Central memory CD4-positive, alpha-beta T cell (primary cell): ENCODE measurements around the gene BCL2L14.

Source experiments
- DNase-seq: peaks from one replicate; pipeline ENCODE4 v3.0.0; 2022
- total RNA-seq, 3 experiments: gene quantifications; one replicate each; lab custom pipeline; 2026; lab: John Stamatoyannopoulos, UW

Gene BCL2L14, protein sequence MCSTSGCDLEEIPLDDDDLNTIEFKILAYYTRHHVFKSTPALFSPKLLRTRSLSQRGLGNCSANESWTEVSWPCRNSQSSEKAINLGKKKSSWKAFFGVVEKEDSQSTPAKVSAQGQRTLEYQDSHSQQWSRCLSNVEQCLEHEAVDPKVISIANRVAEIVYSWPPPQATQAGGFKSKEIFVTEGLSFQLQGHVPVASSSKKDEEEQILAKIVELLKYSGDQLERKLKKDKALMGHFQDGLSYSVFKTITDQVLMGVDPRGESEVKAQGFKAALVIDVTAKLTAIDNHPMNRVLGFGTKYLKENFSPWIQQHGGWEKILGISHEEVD
- total RNA-seq = 0.11 to 3.3 (median 1.2) reads per million in 3 experiments

GRCh38 chr12:12070674-12071656 is at the start of gene BCL2L14:
Gene BCL2L14 (plus strand): TSS chr12:12070939. CDS start chr12:12079306, 8,367 bp downstream.
- DNase-seq = peak; percentile 18

GRCh38 chr12:12022306-12022936 is 48.3 kb upstream of the BCL2L14 start:
- DNase-seq = no peak

DNA sequence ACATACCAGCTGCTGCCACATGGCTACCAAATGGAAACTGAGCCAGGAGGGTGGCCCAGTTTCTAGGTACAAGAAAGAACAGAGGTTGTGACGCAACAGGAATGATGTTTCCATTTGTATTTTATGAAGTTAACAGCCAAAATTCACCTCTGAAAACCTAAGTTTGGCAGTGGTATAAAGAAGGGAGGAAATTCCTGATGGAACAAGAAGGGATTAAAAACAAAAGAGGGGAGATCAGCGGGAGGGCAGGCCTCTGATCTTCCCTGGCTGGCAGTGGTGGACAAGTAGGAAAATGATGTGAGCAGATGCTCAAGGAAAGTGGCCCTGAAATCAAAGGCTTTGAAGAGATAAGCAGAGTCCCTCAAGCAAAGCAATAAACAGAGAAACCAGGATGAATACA is 47.3 kb upstream of the BCL2L14 start:
- no peak for DNase-seq

DNA sequence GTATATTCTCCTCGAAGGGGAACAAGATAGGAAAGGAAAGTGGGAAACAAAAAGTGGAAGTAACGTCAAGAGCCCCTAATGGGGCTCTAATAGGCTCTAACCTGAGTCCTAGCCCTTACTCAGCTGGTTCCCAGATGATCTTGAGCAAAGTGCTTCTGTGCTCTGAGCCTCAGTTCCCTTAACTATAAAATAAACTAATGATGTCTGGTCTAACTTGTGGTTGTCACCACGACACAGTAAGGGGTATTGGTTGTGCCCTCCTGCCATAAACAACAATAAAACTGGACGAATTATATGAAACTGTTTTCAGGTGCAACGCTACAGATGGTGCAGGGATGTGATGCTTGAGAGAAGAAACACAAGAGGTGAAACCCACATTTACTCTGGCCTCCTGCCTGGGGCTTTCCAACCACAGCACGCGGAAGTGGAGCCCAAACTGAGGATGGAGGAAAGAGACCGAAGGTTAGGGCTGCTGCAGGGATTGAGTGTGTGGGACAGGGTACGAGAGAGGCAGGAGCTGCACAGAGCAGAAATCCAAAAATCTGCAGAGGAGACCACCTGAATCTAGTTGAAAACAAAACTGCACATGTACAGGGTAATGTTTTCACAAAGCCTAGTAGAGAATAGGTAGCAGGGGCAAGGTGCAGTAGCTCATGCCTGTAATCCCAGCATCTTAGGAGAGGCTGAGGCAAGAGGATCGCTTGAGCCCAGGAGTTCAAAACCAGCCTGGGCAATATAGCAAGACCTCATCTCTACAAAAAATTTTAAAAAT is 45.6 kb upstream of the BCL2L14 start:
- DNase-seq = peak; percentile 61

DNA sequence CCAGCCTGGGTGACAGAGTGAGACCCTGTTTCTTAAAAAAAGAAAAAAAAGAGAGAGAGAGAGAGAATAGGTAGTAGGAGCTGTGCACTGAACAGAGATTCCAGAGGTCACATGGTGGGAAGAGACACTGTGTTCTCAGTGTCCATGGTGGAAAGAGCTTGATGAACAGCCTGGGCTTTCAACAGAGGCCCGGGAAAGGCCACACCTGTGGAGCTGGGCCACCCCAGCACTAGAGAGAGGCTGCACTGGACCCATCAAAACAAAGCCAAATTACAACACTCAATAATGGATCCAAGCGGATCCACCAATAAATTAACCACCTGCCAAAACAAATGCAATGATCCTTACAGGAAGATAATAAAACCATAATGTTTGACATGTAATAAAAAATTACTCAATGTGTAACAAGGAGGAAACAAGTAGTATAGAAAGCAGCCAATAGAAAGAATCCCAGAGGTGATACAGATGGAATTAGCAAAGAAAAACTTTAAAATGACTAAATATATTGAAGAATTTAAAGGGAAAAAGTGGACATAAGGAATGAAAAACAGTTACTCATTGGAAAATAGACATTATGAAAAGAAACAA is 44.8 kb upstream of the BCL2L14 start:
- DNase-seq = no peak

- no peak for DNase-seq
These were observed 41.9 kb upstream of the BCL2L14 start for GRCh38 chr12:12028668-12029402.

- no peak for DNase-seq
These were observed 41.1 kb upstream of the BCL2L14 start for GRCh38 chr12:12029653-12030052.

- no peak for DNase-seq
These were observed 38.4 kb upstream of the BCL2L14 start for GRCh38 chr12:12032260-12032791.

DNA sequence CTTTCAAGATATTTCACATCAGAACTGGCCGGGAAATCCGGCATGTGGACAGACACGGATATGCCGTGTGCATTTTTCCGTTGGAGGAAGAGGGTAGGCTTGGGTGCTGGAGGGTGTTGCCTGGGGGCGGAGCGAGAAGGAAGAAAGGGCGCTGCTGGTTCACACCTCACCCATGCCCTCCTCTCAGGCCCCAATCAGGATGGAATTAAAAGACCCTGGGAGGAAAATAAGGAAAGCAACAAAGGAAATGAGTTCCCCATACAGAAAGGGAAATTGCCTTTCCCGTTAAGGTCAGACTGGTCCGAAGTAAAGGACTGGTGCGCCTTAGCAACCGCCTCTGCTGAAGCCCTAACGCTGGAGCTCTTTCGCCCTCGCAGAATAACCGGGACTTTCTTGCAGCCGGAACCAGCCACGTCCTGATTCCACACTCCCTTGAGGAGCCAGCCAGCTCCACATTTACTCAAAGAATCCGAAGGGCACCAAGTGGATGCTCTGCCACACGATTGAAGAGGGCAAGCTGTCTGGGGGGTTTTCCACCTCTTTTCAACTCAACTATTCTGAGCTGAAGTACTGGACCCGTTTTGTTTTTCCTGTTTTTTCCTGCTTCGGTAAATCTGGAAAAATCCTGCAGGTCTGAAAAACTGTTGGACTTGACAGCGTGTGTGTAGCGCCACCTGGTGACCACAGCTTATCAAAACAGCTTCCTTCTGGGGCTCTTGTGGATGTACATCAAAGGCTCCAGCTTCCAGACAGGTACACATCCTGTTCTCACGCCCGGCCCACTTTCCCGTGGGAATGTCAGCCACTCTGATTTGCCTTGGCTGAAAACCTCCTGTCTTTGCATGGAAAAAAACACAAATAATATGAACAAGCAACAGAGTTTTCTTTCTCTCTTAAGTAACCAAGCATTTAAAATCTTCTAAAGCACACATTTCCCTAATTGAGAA is 37.6 kb upstream of the BCL2L14 start:
- DNase-seq = peak; percentile 52

- DNase-seq = no peak
These were observed 36.9 kb upstream of the BCL2L14 start for GRCh38 chr12:12033824-12034223.

DNA sequence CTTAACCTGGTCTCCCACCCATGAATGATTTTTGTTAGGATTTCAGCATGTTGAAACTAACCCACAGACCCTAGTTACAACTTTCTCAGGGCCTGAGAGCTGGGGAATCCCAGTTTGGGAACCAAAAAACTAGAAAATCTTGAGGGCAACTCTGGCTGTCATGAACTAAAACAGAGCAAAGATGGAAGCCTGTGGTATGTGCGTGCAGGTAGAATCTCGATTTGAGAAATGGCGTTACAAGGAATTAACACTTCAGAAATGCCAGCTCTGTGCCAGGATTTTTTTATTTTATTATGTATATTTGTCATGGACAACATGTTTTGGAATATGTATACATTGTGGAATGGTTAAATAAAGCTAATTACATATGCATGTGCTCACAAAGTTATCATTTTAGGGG is 36.4 kb upstream of the BCL2L14 start:
- no peak for DNase-seq

DNA sequence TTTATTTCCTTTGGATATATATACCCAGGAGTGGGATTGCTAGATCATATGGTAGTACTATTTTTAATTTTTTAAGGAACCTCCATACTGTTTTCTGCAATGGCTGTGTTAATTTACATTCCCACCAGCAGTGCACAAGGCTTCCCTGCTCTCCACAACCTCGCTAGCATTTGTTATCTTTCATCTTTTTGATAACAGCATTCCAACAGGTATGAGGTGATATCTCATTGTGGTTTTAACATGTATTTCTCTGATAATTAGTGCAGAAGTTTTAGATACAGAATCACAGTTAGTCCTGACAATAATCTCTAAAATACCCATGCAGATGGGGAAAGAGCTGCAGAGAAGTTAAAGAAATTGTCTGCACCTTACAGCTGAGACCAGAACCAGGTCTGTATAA is 35.5 kb upstream of the BCL2L14 start:
- no peak for DNase-seq

DNA sequence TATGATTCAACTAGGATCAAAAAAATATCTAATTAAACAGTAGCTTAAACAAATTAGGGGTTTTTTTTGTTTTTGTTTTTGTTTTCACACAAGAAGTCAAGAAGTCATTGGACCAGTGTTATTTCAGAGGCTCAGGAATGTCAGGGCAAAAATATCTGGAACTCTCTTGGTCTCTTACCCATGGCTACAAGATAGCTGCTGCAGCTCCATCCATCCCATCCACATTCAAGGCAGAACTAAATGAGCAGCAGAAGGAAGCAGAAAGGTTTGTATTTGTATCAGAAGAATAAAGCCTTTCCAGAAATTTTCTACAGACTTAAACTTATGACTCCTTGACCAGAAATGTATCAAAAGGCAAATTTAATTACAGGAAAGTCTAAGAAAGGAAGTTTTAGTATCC is 33.8 kb upstream of the BCL2L14 start:
- no peak for DNase-seq

DNA sequence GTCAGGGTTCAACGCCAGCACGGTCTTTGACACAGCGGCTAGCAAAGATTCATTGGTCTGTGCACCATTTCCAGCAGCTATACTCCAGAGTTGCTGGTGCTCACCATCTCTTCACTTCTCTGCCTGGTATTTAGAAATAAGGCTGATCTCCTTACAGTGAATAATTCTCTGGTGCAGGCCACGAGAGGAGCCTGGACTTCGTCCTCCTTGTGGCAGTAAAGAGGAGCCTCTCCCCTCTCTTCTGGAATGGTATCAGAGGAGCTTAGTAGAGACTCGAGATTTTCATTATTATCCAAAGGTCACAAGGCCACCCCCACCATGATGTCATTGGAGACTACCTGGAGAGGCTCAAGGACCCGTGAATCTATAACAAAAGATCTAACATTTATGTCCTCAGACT is 30.8 kb upstream of the BCL2L14 start:
- DNase-seq = no peak

DNA sequence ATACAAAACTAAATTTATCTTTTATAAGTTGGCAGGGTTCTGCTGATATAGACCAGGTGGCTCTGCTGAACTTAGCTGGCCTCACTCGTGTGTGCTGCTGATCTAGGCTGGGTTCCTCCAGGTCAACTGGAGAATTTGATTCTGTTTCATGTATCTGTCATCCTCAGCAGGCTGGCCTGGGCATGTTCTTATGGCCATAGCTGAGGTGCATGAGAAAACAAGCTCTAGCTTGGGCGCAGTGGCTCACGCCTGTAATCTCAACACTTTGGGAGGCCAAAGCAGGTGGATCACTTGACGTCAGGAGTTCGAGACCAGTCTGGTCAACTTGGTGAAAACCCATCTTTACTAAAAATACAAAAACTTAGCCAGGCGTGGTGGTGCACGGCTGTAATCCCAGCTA is 24.3 kb upstream of the BCL2L14 start:
- DNase-seq = no peak

DNA sequence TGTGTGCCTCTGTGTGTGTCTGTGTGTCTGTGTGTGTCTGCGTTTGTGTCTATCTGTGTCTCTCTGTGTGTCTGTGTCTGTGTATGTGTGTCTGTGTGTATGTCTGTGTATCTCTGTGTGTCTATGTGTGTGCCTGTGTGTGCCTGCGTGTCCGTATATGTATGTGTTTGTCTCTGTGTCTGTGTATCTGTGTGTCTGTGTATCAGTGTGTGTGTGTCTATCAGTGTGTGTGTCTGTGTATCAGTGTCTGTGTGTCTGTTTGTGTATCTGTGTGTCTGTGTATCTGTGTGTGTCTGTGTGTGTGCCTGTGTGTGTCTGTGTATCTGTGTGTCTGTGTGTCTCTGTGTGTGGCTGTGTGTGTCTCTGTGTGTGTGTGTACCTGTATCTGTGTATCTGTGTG is 23.1 kb upstream of the BCL2L14 start:
- no peak for DNase-seq

DNA sequence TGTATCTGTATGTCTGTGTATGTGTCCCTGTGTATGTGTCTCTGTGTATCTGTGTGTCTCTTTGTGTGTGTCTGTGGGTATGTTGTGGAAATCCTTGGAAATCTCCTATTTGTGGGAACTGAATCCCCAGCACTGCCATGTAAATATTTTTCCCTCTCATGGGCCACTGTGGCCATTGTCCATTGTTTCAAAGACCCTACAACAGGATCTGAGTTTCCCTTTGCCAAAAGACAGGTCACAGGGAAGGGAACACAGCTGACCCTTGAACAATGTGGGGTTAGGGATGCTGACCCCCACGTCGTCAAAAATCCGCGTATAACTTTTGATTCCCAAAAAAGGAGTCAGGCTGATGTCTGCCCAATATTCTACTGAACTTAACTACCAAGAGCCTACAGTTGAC is 22.5 kb upstream of the BCL2L14 start:
- no peak for DNase-seq

GRCh38 chr12:12048714-12049113 is 22.0 kb upstream of the BCL2L14 start:
- no peak for DNase-seq

DNA sequence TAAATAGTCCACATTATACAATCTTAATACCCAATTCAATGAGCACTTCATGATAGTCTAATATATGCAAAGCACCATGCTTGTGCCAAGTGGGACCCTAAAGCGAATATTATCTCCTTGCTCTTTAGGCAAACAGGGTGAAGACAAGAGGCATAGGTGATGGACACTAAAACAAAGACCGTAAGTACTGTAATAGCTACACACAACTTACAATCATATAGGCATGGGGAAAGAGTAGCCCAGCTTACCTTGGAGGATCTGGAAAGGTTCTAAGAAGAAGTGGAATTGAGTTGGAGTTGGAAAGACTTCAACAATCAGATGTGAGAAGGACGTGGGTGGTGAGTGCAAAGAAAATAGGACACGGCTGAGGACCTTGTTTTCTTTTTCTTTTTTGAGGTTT is 19.1 kb upstream of the BCL2L14 start:
- no peak for DNase-seq

DNA sequence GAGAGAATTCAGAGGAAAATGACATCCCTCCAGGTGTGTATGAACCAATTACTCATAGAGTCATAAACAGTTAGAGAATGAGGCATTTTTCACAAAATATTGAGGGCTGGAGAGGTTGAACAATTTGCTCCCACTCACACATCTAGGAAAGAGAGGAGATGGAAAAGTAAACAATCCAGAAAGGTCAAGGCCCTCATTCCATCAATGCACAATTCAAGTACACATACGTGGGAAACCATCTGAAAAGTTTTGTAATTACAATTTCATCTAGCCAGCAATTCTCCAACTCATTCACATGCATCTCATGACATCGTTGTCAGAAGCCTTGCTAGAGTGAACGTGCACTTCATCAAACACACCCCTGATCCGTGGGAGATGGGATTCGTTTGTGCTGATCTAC is 15.7 kb upstream of the BCL2L14 start:
- DNase-seq = no peak
